ENCODE measurements around the gene SLC22A31. TPM values are rescaled to one million over a fixed set of nuclear protein-coding genes. Genes with fewer than 3 reads are reported as not detected.

SLC22A31 gene
- polyA plus RNA-seq, 1 of the 3 experiments (the other 2 are of a cell fraction) = 0.07 TPM

DNA sequence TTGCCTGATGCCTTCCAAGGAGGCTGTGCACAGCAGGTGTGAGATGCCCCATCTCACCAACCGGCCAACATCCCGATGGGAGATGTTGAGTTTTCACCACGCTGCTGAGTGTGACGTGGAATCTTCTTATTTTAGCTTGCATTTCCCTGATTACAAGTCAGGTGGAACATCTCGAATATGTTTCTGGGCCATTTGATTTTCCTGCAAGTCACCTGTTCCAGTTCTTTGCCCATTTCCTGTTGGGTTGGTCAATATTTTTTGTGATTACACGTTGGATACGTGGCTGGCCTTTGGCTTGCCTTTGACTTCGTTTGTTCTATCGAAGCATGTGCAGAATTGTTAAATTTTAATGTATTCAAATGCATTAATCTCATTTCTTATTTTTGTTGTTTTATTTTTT, 37.0 kb downstream of the SLC22A31 start (continued):
- TF ChIP-seq, protein P1, sequence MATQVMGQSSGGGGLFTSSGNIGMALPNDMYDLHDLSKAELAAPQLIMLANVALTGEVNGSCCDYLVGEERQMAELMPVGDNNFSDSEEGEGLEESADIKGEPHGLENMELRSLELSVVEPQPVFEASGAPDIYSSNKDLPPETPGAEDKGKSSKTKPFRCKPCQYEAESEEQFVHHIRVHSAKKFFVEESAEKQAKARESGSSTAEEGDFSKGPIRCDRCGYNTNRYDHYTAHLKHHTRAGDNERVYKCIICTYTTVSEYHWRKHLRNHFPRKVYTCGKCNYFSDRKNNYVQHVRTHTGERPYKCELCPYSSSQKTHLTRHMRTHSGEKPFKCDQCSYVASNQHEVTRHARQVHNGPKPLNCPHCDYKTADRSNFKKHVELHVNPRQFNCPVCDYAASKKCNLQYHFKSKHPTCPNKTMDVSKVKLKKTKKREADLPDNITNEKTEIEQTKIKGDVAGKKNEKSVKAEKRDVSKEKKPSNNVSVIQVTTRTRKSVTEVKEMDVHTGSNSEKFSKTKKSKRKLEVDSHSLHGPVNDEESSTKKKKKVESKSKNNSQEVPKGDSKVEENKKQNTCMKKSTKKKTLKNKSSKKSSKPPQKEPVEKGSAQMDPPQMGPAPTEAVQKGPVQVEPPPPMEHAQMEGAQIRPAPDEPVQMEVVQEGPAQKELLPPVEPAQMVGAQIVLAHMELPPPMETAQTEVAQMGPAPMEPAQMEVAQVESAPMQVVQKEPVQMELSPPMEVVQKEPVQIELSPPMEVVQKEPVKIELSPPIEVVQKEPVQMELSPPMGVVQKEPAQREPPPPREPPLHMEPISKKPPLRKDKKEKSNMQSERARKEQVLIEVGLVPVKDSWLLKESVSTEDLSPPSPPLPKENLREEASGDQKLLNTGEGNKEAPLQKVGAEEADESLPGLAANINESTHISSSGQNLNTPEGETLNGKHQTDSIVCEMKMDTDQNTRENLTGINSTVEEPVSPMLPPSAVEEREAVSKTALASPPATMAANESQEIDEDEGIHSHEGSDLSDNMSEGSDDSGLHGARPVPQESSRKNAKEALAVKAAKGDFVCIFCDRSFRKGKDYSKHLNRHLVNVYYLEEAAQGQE (IDR thresholded peaks at IDR 0.05; ENCODE audit: low read depth, low read length) = no peak

DNA sequence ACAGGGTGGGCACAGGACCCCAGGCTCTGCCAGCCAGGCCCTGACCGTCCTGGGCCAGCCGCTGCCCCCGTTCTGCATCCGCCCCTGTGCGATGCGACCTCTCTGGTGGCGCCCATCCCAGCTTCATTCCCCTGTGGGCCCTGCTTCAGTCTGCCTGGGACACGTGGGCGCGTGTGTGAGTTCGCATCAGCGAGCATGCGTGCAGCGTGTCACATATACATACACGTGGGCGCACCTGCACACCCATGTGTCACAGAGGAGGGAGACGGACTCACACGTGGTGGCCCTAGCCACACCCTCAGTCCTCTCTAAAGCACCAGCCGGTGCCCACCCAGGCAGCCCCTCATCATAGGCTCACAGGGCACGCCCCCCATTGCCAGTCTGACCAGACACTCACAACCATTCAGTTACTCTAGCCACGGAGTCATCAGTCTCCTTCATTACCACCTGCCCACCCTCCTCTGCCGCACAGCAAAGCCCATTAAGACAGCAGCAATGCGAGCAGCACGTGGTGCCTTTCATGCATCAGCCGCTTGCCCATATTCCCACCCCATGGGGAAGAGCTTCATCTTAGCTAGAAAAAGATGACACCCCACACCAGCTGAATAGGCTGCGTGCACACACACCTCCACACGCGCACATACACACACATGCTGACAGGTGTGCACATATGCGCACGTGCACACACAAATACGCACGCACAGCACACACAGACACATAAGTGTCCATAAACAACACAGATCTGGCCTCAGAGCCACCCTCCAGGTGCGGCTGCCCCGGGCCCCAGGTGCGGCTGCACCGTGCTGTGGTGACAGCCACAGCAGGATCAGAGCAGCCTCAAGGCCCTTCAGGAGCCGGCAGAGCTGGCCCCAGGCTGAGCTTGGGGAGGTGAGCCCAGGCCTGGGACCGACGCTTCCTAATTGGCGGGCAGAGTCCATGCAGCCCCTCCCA, 38.3 kb downstream of the SLC22A31 start:
- 83% methylated on average over 31 of the region's 40 CpGs for WGBS (ENCODE audit: low lambda C conversion rate)

More for the DNA sequence above, 38.3 kb downstream of the SLC22A31 start:
- Histone ChIP-seq H2AFZ (ENCODE audit: low read depth) (no peak overlapping the region), H3K27me3 (ENCODE audit: insufficient read depth) (no peaks in the 10 kb centered on the region), H3K4me3 (ENCODE audit: low read depth in 2 of 2, low read length in 1 of 2) (no peak overlapping the region), H3K4me2 (no peak overlapping the region), H3K4me1 (ENCODE audit: control insufficient read depth in 1 of 2, insufficient read depth in 2 of 2, low read depth in 1 of 2, low read length in 1 of 2) (peaks cover 0 to 19% of the 10 kb centered on the region in 2 experiments; a peak in 1 of 4 replicates), H3F3A (replicated peaks; ENCODE audit: insufficient read depth) (peaks cover 17% of the 10 kb centered on the region), H4K20me1 (ENCODE audit: insufficient read depth) (no peaks in the 10 kb centered on the region), H3K9me3 (no peaks in the 10 kb centered on the region), H3K27ac (ENCODE audit: low read depth in 2 of 2, low read length in 1 of 2) (no peak overlapping the region), H3K79me2 (ENCODE audit: insufficient read depth) (no peaks in the 10 kb centered on the region), H3K36me3 (replicated peaks in 1 of 2; ENCODE audit: control insufficient read depth in 1 of 2, insufficient read depth in 2 of 2, low read length in 1 of 2) (no peaks in the 10 kb centered on the region), H3K9me2 (no peaks in the 10 kb centered on the region), H3K9ac (no peak overlapping the region)
- no peak for TF ChIP-seq TAF1 (IDR thresholded peaks at IDR 0.05; ENCODE audit: borderline replicate concordance, low read depth, low read length)
- TF ChIP-seq EZH2phosphoT487 (IDR thresholded peaks at IDR 0.05; ENCODE audit: borderline replicate concordance, low read depth) = no peak
- TF ChIP-seq EP300 (IDR thresholded peaks at IDR 0.05; ENCODE audit: borderline replicate concordance in 1 of 2, low read depth in 1 of 2, low read length in 1 of 2) = no peak
- no peak for TF ChIP-seq YY1 (IDR thresholded peaks at IDR 0.05; ENCODE audit: low read depth)
- TF ChIP-seq RFX5 (IDR thresholded peaks at IDR 0.05; ENCODE audit: low read length) = no peak
- no peak for TF ChIP-seq NRF1 (IDR thresholded peaks at IDR 0.05; ENCODE audit: low read depth, low read length)
- TF ChIP-seq POLR2AphosphoS5 (IDR thresholded peaks at IDR 0.05; ENCODE audit: low read depth, low read length) = no peak
- TF ChIP-seq, protein P2, sequence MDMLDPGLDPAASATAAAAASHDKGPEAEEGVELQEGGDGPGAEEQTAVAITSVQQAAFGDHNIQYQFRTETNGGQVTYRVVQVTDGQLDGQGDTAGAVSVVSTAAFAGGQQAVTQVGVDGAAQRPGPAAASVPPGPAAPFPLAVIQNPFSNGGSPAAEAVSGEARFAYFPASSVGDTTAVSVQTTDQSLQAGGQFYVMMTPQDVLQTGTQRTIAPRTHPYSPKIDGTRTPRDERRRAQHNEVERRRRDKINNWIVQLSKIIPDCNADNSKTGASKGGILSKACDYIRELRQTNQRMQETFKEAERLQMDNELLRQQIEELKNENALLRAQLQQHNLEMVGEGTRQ (IDR thresholded peaks at IDR 0.05; ENCODE audit: borderline replicate concordance, low read depth, low read length) = no peak
- DNase-seq = no peak
- CTCF ChIA-PET = interaction anchor here (1.8 kb wide), 1 partner anchor 425 kb away, joined by 6 read pairs; no protein-coding TSS in a partner anchor
- POLR2A ChIA-PET = no interaction called here

All from SK-N-SH (cell line).